GM18867 (cell line): ENCODE measurements around the gene PLLP.
"Not testable (repeated sequence)": the region's sequence is repeated elsewhere in the genome, so short reads cannot be mapped to it uniquely, and the experiment has no call there.

Source experiments
- ATAC-seq: cut with Tn5 transposase; IDR thresholded peaks from one replicate; pipeline ENCODE4 v1.9.1; 2021; ENCODE audit warnings: mild to moderate bottlenecking, moderate library complexity; ENCODE audit not compliant: unreplicated experiment

PLLP gene

DNA sequence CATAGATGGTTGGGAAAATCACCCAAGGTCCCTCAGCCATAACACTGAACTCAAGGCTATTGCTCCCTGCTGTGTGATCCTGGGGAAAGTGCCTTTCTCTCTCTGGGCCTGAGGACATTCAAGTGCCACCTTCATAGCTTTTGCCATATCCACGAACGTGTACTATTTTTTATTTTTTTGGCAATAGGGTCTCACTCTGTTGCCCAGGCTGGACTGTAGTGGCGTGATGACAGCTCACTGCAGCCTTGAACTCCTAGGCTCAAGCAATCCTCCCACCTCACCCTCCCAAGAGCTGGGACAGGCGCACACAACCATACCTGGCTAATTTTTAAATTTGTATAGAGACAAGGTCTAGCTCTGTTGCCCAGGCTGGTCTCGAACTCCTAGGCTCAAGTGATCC, 10.6 kb downstream of the PLLP start:
- no peak for ATAC-seq

DNA sequence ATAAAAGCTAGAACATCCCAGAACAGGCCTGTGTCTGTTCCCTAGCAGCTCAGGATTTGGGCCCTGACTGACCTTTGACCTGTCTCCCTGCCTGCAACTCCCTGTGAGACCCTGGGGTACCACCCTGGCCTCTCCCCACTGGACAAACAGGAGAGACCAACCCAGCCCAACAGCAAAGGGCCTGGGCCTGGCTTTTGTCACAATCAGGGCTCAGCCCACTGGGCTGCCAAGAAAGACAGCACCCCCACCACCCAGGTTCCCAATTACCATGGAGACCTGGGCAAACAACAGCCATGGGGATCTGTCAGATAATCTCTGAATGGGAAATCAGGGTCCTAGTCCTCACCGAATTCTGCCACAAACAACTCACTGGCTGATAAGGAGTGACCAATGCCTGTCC, 11.1 kb downstream of the PLLP start:
- no peak for ATAC-seq

DNA sequence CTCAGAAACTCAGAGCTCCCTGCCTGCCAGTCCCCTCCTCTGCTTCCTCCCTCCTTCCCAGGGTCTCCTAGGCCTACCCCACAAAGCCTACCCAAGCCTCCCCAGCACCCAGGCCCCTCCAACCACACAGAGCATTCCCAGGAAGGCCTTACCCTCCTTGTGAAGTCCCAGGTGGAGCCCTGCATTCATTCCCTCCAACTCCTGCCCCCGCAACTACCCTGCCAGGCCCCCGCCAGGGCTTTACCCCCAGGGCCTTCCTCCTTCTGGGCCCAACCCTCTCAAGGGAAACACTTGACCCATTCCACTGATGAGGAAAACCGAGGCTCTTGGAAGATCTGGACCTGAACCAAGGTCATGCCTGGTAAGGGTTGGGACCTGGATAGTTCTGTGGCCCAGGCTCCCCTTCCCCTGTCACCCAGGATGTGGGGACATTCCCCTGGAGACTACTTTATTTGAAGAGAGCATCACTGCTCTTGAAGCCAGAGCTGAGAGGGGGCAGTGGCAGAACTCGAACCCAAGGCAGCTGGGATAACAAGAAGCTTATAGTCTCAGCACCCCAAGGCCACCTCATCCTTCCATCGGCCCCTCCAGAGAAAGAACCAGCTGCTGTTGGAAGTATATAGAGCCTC, 12.5 kb downstream of the PLLP start:
- no peak for ATAC-seq

DNA sequence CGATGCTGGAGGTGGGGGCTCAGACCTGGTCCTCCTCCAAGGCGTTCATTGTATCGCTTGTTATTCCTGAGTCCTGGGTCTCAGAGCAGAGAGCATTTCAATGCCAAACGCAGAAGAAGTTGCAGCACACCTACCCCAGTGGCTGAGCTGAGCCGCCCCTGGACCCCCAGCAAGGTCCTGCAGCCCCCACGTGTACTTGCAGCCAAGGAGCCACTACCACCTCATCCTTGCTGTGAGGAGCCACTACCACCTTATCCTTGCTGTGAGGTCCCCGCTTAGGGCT, 13.5 kb downstream of the PLLP start:
- ATAC-seq, result no peak

DNA sequence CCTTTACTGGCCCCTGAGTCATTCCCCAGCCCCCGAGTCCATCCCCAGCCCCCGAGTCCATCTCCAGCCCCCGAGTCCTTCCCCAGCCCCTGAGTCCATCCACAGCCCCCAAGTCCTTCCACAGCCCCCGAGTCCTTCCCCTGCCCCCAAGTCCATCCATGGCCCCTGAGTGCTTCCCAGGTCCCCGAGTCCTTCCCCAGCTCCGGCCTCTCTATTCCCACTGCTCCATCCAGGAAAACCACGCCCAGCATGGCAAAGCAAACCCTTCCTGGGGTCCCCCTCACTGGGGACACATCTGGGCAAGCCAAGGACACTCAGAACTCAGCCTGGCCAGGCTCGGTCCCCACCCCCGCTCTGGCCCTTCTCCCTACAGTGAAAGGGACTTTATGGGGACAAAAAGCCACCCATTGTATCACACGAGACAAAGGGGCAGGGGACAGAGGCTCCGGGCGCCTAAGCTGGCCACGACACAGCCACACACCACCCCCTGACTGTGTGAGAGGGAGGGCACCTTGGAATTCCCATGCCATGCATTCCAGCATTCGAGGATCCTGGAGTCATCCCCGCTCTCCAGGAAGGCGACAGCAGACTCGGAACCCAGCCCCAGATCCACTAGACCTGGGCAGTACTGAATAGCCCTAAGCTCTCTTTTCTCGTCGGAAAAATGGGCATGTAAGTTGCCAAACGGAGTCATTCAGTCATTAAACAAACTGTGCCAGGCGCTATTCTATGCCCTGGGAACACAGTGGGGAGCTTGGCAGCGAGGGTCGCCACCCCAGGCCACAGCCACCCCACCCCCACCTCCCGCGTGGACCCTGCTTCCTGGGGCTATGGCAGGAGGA, 14.0 kb downstream of the PLLP start:
- no peak for ATAC-seq

DNA sequence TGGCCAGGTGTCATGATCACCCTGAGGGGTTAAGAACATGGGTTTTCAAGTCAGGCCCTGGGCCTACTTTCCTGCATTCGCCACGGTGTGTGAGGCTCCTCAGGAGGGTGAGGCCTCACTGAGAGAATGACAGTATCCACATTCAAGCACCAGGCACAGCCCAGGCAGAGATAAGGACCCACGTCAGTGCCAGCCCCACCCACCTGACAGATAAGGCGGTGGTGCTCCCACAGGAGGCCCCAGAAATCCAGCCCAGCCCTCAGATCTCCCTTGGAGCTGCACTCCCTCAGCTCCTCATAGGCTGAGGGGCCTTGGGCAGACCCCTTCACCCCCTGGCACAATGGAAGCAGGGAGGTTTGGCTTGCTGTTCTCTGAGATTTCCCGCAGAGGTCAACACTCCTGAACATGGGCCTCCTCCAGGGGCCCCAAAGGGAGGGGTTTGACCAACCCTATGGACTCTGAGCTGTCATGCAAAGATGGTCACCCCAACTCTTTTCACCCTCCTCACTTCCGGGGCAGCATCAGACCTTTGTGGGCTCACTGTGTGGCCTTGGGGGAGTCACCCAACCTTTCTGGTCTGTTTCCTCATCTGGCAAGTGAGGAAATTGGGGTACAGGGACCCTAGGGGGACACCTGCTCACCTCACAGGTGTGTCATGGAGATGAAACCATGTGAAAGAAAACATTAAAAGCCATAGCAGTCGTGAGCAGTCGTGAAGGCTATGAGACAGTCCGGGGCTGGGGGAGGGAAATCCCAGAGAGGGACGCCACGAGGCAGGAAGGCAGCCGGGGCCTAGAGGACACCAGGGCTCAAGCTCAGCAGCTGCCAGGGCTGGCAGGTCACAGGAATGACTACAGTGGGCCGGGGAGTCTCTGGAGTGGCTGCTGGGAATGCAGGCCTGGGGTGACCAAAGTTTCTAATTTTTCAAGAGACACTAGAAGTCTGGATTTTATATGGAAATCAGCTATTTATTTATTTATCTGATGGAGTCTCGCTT, 15.4 kb downstream of the PLLP start:
- ATAC-seq, result no peak

DNA sequence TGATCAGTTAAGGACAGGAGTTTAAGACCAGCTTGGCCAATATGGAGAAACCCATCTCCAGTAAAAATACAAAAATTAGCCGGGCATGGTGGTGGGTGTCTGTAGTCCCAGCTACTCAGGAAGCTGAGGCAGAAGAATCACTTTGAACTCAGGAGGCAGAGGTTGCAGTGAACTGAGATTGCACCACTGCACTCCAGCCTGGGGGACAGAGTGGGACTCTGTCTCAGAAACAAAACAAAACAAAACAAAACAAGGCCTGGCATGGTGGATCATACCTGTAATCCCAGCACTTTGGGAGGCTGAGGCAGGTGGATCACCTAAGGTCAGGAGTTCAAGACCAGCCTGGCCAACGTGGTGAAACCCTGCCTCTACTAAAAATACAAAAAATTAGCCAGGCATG, 17.1 kb downstream of the PLLP start:
- ATAC-seq, result not testable (repeated sequence)

DNA sequence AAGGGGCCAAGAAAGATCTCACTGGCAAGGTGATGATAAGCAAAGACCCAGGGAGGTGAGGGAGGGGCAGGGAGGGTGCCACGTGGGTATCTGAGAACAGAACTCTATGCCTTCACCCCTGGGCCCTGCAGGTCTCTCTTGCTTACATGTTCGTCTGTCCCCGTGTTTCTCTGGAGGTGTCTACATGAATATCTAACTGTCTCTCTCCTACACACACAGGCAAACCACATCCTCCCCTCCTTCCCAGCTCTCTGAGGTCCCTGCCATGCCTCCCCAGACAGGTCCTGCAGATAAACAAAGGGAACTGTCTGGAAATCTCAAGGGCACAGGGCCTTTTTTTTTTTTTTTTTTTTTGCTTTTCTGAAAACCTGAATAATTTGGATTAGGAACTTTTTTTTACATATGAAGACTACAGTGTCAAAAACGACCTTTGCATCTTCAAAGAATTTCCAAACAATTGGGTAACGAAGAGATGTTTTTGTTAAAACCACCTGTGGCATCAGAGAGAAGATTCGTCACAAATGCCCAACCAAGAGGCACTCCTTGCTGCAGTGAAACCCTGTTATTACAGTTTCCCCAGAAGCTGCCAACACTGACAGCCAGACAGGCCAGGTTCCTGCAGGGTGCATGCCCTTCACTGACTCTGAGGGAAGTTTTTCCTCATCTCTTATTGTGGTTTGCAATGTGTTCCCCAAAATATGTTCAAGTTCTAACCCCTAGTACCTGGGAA, 17.8 kb downstream of the PLLP start:
- ATAC-seq, result no peak

DNA sequence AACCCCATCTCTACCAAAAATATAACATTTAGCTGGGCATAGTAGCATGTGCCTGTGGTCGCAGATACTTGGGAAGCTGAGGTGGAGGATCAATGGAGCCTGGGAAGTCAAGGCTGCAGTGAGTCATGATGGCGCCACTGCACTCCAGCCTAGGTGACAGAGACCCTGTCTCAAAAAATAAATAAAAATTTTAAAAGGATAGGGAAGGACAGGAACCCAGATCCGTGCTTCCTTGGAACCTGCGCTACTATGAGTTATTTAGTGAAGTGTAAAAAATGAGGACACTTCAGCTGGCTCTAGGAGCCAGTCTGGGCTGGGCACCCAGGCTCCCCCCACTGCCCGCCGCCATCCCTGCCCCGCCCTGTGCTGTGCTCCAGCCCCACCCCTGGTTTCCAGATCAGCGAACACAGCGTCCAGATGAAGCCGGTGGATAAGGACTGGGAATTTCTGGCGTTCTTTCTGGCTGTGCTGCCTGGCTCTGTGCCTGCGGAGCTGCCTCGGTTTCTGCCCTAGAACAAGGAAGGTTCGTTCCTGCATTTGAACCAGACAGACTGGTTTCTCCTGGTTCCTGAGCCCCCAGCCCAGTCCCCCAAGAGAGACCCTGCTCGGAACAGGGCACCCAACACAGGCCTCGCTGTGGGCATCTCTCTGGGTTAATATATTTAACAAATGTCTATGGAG, 18.5 kb downstream of the PLLP start:
- no peak for ATAC-seq

DNA sequence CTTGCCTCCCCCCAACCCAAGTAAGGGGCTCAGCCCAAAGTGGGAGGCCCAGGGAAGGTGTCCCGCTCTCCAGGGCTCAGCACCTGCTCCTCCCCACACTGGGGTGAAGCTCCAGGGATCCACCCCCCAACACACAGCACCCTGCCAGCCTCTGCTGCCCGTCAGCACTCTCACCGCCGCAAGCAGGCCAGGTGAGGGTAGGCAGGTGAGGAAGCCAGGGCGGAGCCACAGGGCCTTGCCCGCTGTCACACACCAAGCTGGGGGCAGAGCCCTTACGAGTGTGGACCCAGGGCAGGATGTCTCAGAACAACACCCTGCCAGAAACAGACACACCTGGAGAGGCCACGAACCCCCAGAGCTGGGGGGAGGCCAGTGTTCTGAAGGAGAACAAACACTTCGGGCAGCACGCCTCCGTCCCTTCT, 19.5 kb downstream of the PLLP start:
- ATAC-seq, result no peak

DNA sequence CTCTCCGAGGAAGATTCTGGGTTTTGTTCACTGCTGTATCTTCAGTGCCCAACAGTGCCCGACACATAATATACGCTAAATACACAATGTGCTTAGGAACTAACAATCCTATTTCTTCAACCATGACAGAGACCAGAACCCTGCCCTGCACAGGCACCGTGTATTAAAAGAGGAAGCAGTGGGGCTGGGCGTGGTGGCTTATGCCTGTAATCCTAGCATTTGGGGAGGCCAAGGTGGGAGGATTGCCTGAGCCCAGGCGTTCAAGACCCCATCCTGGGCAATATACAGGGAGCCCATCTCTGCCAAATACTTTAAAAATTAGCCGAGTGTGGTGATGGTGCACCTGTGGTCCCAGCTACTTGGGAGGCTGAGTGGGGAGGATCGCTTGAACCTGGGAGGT, 20.1 kb downstream of the PLLP start:
- no peak for ATAC-seq

DNA sequence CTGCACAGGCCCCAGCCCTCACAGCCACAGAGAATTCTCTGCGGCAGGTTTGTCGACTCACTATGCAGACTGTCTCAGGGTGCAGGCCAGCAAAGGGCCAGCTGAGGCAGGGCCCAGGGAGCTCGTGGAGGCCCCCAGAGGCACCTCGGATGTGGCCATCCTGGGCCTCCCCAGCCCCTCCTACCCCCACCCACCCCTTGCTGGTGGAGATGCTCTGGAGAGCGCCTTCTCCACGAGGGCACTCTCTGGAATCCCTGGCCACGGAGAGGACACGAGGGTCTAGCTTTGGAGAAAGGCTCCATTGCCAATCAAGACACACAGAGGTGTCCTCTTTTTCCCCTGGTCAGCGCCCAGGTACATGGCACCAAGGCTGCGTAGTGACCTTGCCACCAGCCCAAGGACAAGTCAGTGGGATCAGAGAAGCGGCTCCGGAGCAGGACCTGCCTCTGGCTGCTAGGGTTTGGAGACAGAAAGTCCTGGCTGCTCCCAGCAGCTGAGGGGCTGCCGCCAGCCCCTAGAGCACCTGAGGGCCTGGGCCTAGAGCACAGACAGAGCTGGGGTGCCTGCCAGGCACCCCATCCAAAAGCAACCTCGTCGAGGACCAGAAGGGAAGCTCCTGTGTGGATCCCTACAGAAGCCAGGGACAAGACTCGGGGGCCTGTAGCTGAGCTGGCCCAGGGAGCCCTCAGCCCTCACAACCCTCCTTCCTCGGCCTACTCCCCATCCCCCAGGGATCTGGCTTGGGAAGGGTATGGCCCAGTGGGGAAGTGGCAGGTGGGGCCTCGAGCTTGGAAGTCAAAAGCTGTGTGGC, 20.7 kb downstream of the PLLP start:
- no peak for ATAC-seq

DNA sequence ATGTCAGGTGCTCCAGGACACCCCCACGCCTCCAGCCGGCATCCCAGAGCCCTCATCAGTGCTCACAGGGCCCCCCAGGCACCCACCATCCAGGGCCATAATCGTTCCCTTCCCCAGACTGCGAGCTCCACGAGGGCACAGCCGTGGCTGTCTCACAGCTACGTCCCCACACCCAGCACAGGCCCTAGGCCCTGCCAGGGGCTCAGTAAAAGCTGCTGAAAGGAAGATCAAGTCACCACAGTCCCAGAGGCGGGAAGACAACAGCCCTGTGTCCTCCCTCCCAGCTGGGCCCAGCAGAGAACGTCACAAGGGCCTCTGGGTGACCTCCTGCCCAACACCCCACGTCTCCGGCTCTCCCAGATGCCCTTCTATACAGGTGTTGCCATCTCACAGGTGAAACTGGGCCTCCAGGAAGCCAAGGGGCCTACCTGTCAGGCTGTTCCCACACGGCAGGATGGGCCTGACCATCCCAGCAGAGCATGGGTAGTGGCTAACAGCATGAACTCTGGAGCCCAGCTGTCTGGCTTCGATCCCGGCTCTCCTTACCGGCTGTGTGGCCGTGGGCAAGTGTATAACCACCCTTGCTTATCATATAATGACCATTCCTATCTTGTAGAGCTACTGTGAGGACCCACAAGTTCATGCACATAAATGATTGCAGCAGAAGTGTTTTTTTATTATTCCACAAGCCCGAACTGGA, 21.5 kb downstream of the PLLP start:
- no peak for ATAC-seq

DNA sequence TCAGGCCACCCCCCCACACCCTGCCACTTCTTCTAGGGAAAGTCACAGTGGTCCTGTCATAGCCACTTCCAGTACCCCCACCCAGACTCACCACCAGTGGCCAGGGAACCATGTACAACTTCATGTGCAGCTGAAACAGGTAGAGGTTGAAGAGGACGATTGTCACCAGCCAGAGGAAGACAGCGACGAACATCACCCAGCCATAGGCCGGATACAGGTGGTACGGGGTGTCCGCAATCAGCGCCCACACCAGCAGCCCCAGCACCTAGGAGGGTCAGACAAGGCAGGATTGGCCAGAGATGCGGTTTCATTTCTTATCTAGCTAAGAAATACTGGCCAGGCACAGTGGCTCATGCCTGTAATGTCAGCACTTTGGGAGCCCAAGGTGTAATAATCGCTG, 22.7 kb downstream of the PLLP start:
- ATAC-seq, result no peak

DNA sequence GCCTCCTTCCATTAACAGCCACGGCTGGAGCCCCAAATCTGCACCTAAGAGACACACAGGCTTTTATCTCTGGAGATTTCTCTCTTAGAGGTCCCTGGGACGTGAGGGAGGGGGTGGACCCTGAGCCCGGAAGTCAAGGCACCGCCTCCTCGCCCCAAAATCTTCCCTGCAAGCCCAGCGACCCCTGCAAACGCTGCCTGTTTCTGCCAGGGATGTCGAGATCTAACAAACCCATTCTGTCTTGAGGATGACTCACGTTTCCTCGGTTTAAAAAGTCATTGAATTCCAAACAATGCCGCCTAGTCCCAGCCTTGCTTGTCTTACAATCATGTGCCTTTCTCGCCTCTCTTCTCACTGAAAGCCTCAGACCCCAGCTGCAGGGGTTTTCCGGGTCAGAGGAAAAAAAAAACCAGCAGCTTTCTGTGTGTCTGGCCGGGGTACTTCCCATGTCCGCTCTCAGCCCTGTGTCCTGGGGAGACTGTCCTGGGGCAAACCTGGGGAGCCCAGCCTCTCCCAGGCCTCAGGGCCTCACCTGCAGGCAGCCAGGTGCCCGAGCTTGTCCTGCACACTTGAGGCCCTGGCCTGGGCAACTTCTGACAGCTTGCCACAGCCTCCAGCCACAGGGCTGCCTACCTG, 24.1 kb downstream of the PLLP start:
- no peak for ATAC-seq

DNA sequence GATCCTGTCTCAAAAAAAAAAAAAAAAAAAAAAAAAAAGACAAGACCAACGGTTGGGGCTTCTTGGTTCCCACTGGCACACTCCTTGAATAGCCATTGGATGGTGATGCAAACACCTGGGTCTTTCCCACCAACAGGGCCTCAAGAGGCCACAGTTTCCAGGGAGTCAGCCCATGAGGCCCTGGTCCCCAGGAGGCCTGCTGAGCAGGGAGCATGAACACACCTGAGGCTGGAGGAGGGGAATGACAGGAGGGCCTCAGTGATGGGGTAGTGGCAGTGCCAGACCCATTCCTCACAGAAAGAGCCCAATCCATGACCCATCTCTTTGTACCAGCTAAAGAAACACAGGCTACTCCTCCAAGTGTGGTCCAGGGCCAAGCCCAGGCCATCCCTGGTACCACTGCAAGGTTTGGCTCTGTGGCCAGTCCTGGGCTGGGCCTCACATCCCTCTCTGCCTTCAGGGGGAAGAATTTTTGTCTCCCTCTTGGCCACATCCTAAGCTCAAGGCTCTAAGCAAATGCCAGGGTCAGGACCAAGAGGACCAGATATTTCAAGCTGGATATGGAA, 25.5 kb downstream of the PLLP start:
- ATAC-seq, result no peak

DNA sequence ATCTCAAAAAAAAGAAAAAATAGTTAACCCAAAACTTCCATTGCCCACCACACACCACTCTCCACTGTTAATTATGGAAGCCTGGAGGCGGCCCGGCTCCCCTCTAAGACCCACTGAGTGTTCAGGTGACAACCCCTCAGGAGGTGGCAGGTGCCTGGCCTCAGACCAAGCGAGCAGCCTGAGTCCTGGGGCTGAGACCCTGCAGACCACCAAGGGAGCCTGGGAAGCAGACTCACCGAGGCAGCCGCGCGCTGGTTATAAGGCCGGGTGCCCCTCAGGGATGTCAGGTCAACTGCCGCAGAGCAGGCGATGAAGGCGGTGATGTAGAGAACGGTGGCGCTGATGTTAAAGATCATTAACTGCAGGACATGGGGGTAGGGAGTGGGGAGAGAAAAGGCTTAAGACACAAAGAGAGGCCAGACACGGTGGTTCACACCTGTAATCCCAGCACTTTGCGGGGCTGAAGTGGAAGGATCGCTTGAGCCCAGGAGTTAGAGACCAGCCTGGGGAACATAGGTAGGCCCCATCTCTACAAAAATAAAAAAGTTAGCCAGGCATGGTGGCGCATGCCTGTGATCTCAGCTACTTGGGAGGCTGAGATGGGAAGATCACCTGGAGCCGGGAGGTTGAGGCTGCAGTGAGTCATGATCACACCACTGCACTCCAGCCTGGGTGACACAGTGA, 26.1 kb downstream of the PLLP start:
- no peak for ATAC-seq
